ENCODE measurements around the gene ERG28.

The ERG28 gene, protein sequence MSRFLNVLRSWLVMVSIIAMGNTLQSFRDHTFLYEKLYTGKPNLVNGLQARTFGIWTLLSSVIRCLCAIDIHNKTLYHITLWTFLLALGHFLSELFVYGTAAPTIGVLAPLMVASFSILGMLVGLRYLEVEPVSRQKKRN

DNA sequence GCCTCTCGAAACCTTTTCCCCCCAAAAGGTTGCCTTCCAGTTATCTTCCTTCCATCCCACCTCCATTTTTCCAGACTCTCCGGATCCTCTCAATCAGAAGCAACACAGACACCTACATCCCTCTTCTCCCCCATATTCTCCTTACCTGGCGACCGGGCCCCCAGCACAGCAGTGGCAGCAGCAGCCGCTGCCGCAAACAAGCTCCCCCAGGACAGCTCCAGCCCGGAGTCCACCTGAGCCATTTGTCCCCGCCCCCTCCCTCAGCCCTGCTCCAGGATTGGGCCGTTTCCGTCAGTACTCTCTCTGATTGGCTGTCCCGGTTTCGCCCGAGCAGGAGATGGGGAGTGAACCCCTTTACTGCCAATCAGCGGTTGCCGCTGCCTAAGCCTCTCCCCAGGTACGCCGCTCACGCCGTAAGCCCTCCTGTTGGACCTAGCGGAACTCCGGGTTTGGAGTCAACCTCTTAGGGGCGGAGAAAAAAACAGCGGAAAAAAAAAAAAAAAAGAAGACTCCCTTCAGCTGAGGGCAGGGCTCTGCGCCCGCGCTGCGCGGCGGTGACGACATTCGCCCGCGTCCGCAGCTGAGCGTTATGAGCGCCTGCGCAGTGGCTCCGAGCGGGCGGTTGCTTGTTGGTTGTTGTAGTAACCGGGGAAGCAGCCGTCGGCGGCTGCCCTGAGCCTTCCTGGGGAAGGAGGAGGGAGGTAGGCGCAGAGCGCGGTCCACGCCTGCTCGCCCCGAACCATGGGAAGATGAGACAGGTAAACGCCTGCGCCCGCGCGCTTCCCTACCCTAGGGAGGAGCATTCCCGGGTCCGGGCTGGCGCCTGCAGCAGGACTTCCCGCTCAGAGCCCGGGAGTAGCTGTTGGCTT, at the start of gene ERG28, which contains the start of gene TTLL5:
ERG28 (minus strand) TSS at position 247 of the 869 bp plus-strand sequence. CDS start 3,374 bp downstream, outside the sequence.
TTLL5 (plus strand) TSS at position 617 of the 869 bp plus-strand sequence. CDS start 1,904 bp downstream, outside the sequence.
- Histone ChIP-seq H3K79me2 (ENCODE audit: low read length) (peaks cover 15% of the 10 kb centered on the region), H3K4me3 (ENCODE audit: low read length) (peak within 1 kb of the TSS; percentile 88), H3K9ac (ENCODE audit: low read length) (peak within 1 kb of the TSS; percentile 81), H2AFZ (ENCODE audit: low read length) (peak within 1 kb of the TSS; percentile 85), H3K9me2 (replicated peaks; ENCODE audit: insufficient read depth, low read length) (no peaks in the 10 kb centered on the region), H3K4me1 (ENCODE audit: low read length) (no peaks in the 10 kb centered on the region), H3F3A (ENCODE audit: insufficient read depth, low read length) (no peaks in the 10 kb centered on the region), H3K9me3 (replicated peaks; ENCODE audit: insufficient read depth, low read length) (no peaks in the 10 kb centered on the region), H3K27me3 (replicated peaks; ENCODE audit: insufficient read depth, low read length) (no peaks in the 10 kb centered on the region), H3K27ac (ENCODE audit: low read length) (peak within 1 kb of the TSS; percentile 73; the same call in 1 of the 2 replicates), H3K36me3 (replicated peaks; ENCODE audit: insufficient read depth, low read length) (no peaks in the 10 kb centered on the region), H4K20me1 (ENCODE audit: insufficient read depth, low read length) (no peaks in the 10 kb centered on the region), H3K4me2 (ENCODE audit: low read depth, low read length) (peak within 1 kb of the TSS; percentile 64)
- peak; percentile 94 for DNase-seq
- TF ChIP-seq, protein P1, sequence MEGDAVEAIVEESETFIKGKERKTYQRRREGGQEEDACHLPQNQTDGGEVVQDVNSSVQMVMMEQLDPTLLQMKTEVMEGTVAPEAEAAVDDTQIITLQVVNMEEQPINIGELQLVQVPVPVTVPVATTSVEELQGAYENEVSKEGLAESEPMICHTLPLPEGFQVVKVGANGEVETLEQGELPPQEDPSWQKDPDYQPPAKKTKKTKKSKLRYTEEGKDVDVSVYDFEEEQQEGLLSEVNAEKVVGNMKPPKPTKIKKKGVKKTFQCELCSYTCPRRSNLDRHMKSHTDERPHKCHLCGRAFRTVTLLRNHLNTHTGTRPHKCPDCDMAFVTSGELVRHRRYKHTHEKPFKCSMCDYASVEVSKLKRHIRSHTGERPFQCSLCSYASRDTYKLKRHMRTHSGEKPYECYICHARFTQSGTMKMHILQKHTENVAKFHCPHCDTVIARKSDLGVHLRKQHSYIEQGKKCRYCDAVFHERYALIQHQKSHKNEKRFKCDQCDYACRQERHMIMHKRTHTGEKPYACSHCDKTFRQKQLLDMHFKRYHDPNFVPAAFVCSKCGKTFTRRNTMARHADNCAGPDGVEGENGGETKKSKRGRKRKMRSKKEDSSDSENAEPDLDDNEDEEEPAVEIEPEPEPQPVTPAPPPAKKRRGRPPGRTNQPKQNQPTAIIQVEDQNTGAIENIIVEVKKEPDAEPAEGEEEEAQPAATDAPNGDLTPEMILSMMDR (IDR thresholded peaks at IDR 0.05; ENCODE audit: low read length), result no peak
- no peak for TF ChIP-seq EZH2phosphoT487 (IDR thresholded peaks at IDR 0.05; ENCODE audit: low read length)
- TF ChIP-seq EZH2 (optimal IDR thresholded peaks at IDR 0.05; ENCODE audit: low read depth, low read length), result no peak

DNA sequence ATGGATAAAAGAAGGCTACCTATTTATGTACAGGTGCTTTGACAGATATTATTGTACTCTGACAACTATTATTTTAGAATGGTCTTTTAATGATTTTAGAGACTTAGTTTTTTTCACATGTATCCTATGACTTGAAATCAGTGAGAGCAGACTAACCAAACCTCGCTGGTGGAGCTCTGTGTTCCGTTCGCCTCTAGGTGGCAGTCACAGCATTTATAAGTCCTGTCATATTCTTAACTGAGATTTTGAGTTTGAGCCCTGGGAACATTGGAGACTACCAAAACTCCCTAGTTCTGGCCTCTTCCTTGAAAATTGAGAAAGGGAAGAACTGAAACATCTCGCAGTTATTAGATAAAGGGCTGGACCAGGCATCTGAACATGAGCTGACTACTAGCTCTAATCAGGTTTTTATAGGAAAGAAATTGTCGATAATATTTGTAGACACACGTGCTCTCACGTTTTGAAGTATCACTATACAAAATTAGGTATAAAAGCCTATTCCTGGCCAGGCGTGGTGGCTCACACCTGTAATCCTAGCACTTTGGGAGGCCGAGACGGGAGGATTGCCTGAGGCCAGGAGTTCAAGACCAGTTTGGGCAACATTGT, 48.6 kb upstream of the ERG28 start:
- Histone ChIP-seq H3K9ac (ENCODE audit: low read length) (no peak overlapping the region), H3K27ac (ENCODE audit: low read length) (no peak overlapping the region), H3K9me2 (replicated peaks; ENCODE audit: insufficient read depth, low read length) (no peaks in the 10 kb centered on the region), H4K20me1 (ENCODE audit: insufficient read depth, low read length) (no peaks in the 10 kb centered on the region), H3F3A (ENCODE audit: insufficient read depth, low read length) (no peaks in the 10 kb centered on the region), H2AFZ (ENCODE audit: low read length) (no peak overlapping the region), H3K4me1 (ENCODE audit: low read length) (no peaks in the 10 kb centered on the region), H3K36me3 (replicated peaks; ENCODE audit: insufficient read depth, low read length) (no peaks in the 10 kb centered on the region), H3K27me3 (replicated peaks; ENCODE audit: insufficient read depth, low read length) (no peaks in the 10 kb centered on the region), H3K9me3 (replicated peaks; ENCODE audit: insufficient read depth, low read length) (no peaks in the 10 kb centered on the region), H3K4me3 (ENCODE audit: low read length) (no peak overlapping the region), H3K79me2 (ENCODE audit: low read length) (no peaks in the 10 kb centered on the region), H3K4me2 (ENCODE audit: low read depth, low read length) (no peak overlapping the region)
- TF ChIP-seq, protein P1 (IDR thresholded peaks at IDR 0.05; ENCODE audit: low read length), result peak; percentile 57
- TF ChIP-seq EZH2phosphoT487 (IDR thresholded peaks at IDR 0.05; ENCODE audit: low read length) (no peak), EZH2 (optimal IDR thresholded peaks at IDR 0.05; ENCODE audit: low read depth, low read length) (no peak)
- peak; percentile 34 for DNase-seq

DNA sequence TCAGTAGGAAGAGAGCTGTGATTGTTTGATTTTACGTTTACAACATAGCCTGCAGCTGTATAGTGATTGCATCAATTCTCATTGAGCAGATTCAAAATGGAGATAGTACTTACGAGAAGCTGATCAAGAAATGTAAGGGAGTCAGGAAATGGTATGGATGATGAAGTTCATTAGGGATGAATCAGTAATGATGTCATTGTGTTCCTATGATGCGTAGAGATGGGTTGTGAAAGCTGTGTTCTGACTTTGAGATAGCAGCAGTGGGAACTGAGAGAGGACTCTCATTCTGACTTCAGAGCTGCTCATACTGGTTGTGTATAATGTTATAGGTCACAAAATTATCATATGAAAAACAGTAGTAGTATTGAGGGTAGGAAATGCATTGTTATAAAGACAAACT, 44.3 kb upstream of the ERG28 start:
- Histone ChIP-seq H3K4me2 (ENCODE audit: low read depth, low read length) (no peak overlapping the region), H3K36me3 (replicated peaks; ENCODE audit: insufficient read depth, low read length) (no peaks in the 10 kb centered on the region), H2AFZ (ENCODE audit: low read length) (no peak overlapping the region), H3K27ac (ENCODE audit: low read length) (no peak overlapping the region), H3K4me3 (ENCODE audit: low read length) (no peak overlapping the region), H3K9me3 (replicated peaks; ENCODE audit: insufficient read depth, low read length) (no peaks in the 10 kb centered on the region), H3K79me2 (ENCODE audit: low read length) (no peaks in the 10 kb centered on the region), H3K27me3 (replicated peaks; ENCODE audit: insufficient read depth, low read length) (no peaks in the 10 kb centered on the region), H4K20me1 (ENCODE audit: insufficient read depth, low read length) (no peaks in the 10 kb centered on the region), H3K4me1 (ENCODE audit: low read length) (no peaks in the 10 kb centered on the region), H3K9me2 (replicated peaks; ENCODE audit: insufficient read depth, low read length) (no peaks in the 10 kb centered on the region), H3F3A (ENCODE audit: insufficient read depth, low read length) (no peaks in the 10 kb centered on the region), H3K9ac (ENCODE audit: low read length) (no peak overlapping the region)
- no peak for TF ChIP-seq EZH2 (optimal IDR thresholded peaks at IDR 0.05; ENCODE audit: low read depth, low read length)
- TF ChIP-seq EZH2phosphoT487 (IDR thresholded peaks at IDR 0.05; ENCODE audit: low read length), result no peak
- TF ChIP-seq, protein P1 (IDR thresholded peaks at IDR 0.05; ENCODE audit: low read length), result no peak
- DNase-seq, result no peak
